Activated gamma-delta T cell (primary cell): ENCODE results near the gene TCL1A.

Experiments used
- DNase-seq: peaks from one replicate; lab custom pipeline; 2025; lab: John Stamatoyannopoulos, UW

The TCL1A gene

GRCh38 chr14:95705518-95705917, 8.4 kb downstream of the TCL1A start:
- DNase-seq = no peak

- DNase-seq = no peak
These were observed 10.1 kb downstream of the TCL1A start for GRCh38 chr14:95703805-95704204.

GRCh38 chr14:95703341-95703740, 10.6 kb downstream of the TCL1A start:
- DNase-seq = no peak

- DNase-seq = no peak
These were observed 12.1 kb downstream of the TCL1A start for GRCh38 chr14:95701846-95702221.

GRCh38 chr14:95700221-95700976, 13.5 kb downstream of the TCL1A start:
- no peak for DNase-seq

- DNase-seq = no peak
These were observed 14.5 kb downstream of the TCL1A start for GRCh38 chr14:95699412-95699811.

GRCh38 chr14:95698287-95698686, 15.6 kb downstream of the TCL1A start:
- no peak for DNase-seq

- no peak for DNase-seq
These were observed 16.2 kb downstream of the TCL1A start for GRCh38 chr14:95697764-95698163.

GRCh38 chr14:95696741-95697140, 17.2 kb downstream of the TCL1A start:
- no peak for DNase-seq

- DNase-seq = no peak
These were observed 18.0 kb downstream of the TCL1A start for GRCh38 chr14:95695913-95696312.

- no peak for DNase-seq
These were observed 18.9 kb downstream of the TCL1A start for GRCh38 chr14:95695051-95695450.

GRCh38 chr14:95692109-95692508, 21.8 kb downstream of the TCL1A start:
- DNase-seq = no peak

- no peak for DNase-seq
These were observed 22.3 kb downstream of the TCL1A start for GRCh38 chr14:95691591-95691990.

- no peak for DNase-seq
These were observed 23.1 kb downstream of the TCL1A start for GRCh38 chr14:95690815-95691214.

GRCh38 chr14:95689441-95689840, 24.5 kb downstream of the TCL1A start:
- no peak for DNase-seq

GRCh38 chr14:95686935-95687334, 27.0 kb downstream of the TCL1A start:
- no peak for DNase-seq

- DNase-seq = no peak
These were observed 27.7 kb downstream of the TCL1A start, which contains the start of gene TCL1B for GRCh38 chr14:95685978-95686922. TCL1B (plus strand) TSS chr14:95686426; CDS start chr14:95686468, 42 bp downstream.

- no peak for DNase-seq
These were observed 30.1 kb downstream of the TCL1A start for GRCh38 chr14:95683793-95684192.

- DNase-seq = no peak
These were observed 32.8 kb downstream of the TCL1A start for GRCh38 chr14:95681153-95681552.

GRCh38 chr14:95679998-95680735, 33.8 kb downstream of the TCL1A start:
- DNase-seq = no peak

GRCh38 chr14:95679148-95679815, 34.6 kb downstream of the TCL1A start:
- no peak for DNase-seq
